ENCODE results near the gene RPS18. TPM values are rescaled to one million over a fixed set of nuclear protein-coding genes. Genes with fewer than 3 reads are reported as not detected.

RPS18 gene
- polyA plus RNA-seq, 2 donors: 7,154 to 7,464 TPM

DNA sequence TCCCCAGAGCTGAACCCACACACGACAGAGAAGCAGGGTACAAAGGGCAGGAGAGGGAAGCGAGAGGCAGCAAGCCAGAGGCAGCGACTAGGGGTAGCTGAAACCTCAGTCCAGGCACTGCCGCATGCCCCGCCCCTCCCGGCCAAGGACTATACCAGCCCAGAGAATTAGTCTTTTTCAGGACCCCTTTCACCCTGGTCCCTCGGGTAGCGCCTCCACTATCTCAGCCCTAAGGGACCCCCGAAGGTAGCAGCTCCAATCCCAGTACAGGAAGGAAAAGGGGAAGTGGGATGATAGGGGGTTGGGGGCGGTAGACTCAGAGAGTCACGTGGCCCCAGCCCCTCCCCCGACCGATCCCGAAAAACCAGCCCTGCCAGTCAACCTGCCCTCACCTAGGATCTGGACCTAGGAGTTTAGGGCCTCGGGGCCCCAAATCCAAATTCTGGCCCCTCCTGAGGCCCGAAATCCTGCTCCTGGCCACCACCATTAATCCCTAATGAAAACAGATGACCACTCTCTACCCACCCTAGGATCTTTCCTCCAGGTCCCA is 25.6 kb downstream of the RPS18 start:
- peaks cover 10 to 22% of the 10 kb centered on the region in 2 donors for H3K36me3 ChIP-seq (ENCODE audit: control insufficient read depth in 2 of 2, insufficient read depth in 2 of 2, low read length in 1 of 2)
- H3K27ac ChIP-seq (ENCODE audit: low read depth in 2 of 2, low read length in 1 of 2): peak overlapping the region; percentile 99 to 100
- peaks cover 0 to 8% of the 10 kb centered on the region in 2 donors for H3K4me1 ChIP-seq (ENCODE audit: control insufficient read depth in 2 of 2, insufficient read depth in 2 of 2, low read length in 1 of 2)
- no peaks in the 10 kb centered on the region for H3K27me3 ChIP-seq (ENCODE audit: control insufficient read depth in 1 of 2, insufficient read depth in 2 of 2, low read length in 2 of 2)
- peak overlapping the region; percentile 54 to 76 for H3K4me3 ChIP-seq (ENCODE audit: low read depth in 1 of 2, low read length in 2 of 2)
- WGBS, 2 donors: 11 to 12% methylated on average over 15 to 16 of the region's 16 CpGs
- no peaks in the 10 kb centered on the region for H3K9me3 ChIP-seq (ENCODE audit: control insufficient read depth in 2 of 2, insufficient read depth in 1 of 2, low read depth in 1 of 2, low read length in 1 of 2)

DNA sequence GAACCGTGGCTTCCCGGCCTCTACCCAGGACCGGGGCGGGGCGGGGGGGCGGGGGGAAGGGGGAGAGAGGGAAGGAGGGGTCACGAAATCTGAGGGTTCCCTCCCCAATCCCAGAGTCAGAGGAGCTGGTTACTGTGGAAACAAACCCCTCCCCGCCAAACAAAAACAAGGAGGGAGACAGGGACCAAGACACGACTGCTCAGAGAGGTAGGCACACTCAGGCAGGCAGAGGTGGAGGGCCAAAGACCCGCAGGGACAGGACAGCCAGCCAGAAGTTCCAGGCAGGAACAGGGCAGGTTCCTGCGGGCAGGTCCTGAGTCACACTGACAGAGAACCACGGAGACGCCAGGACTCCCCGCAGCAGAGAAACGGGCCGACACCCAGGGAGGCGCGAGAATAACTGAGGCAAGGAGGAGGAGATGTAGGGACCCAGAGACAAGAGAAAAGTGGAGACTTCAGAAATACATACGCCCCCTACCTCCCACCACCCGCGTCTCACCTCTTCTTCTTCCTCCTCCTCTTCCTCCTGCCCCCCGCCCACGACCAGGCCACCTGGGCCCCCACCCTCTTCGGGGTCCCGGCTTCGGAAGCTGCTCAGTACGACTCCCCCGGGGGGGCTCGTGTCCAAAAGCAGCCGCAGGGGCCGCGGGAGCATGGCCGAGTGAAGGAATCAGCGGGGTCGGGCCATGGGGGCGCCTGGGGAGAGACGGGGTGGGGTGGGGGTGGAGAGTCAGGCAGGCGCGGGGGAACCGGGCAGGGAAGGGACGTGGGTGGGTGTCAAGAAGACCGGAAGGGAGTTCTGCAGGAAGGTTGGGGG is 26.3 kb downstream of the RPS18 start:
- Histone ChIP-seq H3K4me3 (ENCODE audit: low read depth in 1 of 2, low read length in 2 of 2) (peak overlapping the region; percentile 76 to 90), H3K27ac (ENCODE audit: low read depth in 2 of 2, low read length in 1 of 2) (peak overlapping the region; percentile 99 to 100), H3K36me3 (ENCODE audit: control insufficient read depth in 2 of 2, insufficient read depth in 2 of 2, low read length in 1 of 2) (peaks cover 9 to 20% of the 10 kb centered on the region in 2 donors), H3K9me3 (ENCODE audit: control insufficient read depth in 2 of 2, insufficient read depth in 1 of 2, low read depth in 1 of 2, low read length in 1 of 2) (no peaks in the 10 kb centered on the region), H3K4me1 (ENCODE audit: control insufficient read depth in 2 of 2, insufficient read depth in 2 of 2, low read length in 1 of 2) (peaks cover 0 to 8% of the 10 kb centered on the region in 2 donors), H3K27me3 (ENCODE audit: control insufficient read depth in 1 of 2, insufficient read depth in 2 of 2, low read length in 2 of 2) (no peaks in the 10 kb centered on the region)
- 0 to 2% methylated on average over 36 to 42 of the region's 42 CpGs for WGBS, 2 donors

DNA sequence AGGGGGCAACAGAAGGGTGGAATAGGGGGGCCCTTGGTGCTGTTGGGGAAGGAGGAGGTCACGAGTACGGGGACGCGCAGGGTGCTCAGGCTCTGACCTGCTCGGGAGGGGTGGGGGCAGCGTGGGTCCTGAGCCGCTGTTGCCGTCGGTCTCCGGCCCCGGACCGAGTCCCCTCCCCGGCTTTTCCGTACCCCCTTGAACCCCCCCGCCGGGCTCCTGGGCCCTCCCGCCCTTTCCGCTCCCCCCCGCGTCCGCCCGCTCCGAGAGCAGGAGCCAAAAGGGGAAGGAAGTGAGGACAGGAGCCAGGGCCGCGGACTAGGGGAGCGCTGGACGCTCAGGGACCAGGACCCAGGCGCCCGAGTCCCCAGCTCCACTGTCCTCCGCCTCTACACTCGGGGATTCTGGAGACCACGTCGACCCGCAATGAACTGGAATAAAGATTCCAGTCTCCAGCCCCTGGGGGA is 26.9 kb downstream of the RPS18 start, which contains the start of gene RGL2:
RGL2 (minus strand) TSS at position 170 of the 464 bp plus-strand sequence. CDS start 332 bp downstream, outside the sequence.
- H3K27me3 ChIP-seq (ENCODE audit: control insufficient read depth in 1 of 2, insufficient read depth in 2 of 2, low read length in 2 of 2): no peaks in the 10 kb centered on the region
- H3K9me3 ChIP-seq (ENCODE audit: control insufficient read depth in 2 of 2, insufficient read depth in 1 of 2, low read depth in 1 of 2, low read length in 1 of 2): no peaks in the 10 kb centered on the region
- peak within 1 kb of the TSS; percentile 99 to 100 for H3K27ac ChIP-seq (ENCODE audit: low read depth in 2 of 2, low read length in 1 of 2)
- peaks cover 0 to 8% of the 10 kb centered on the region in 2 donors for H3K4me1 ChIP-seq (ENCODE audit: control insufficient read depth in 2 of 2, insufficient read depth in 2 of 2, low read length in 1 of 2)
- peaks cover 9 to 16% of the 10 kb centered on the region in 2 donors for H3K36me3 ChIP-seq (ENCODE audit: control insufficient read depth in 2 of 2, insufficient read depth in 2 of 2, low read length in 1 of 2)
- H3K4me3 ChIP-seq (ENCODE audit: low read depth in 1 of 2, low read length in 2 of 2): peak within 1 kb of the TSS; percentile 76 to 90
- WGBS, 2 donors: 1% methylated on average over 13 to 34 of the region's 34 CpGs

DNA sequence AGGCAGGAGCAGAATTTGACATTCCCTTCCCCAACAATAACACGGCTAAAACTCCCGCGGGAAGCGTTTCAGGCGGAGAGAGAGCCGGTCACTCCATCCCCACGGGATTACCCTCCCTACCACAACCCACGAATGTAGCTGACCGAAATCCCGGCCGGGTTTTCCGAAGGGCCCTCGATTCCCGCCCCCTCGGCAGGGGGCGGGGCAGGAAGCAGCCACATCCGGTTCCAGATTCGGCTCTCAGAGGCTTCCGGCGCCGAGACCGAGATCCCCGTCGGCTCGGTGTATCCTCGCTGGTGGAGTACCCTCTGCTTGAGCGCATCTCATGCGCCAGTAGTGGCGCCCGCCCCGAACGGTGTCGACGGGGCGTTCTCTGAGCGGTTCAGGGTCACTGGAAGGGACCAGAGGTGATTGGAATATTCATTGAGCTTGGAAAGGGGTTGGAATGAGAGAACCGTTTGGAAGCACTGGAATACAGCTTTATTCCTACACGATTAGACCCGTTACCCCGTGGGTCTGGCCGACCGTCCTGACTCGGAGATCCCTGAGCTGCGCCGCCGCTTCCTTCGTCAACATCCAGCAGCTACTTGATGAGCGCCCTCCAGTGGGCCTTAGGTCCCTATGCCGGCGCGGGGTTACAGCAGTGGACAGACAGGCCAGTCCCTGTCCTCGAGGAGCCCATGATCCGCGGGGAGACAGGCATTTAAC is 27.5 kb downstream of the RPS18 start:
- peak overlapping the region; percentile 76 to 90 for H3K4me3 ChIP-seq (ENCODE audit: low read depth in 1 of 2, low read length in 2 of 2)
- no peaks in the 10 kb centered on the region for H3K9me3 ChIP-seq (ENCODE audit: control insufficient read depth in 2 of 2, insufficient read depth in 1 of 2, low read depth in 1 of 2, low read length in 1 of 2)
- peak overlapping the region; percentile 99 to 100 for H3K27ac ChIP-seq (ENCODE audit: low read depth in 2 of 2, low read length in 1 of 2)
- no peaks in the 10 kb centered on the region for H3K27me3 ChIP-seq (ENCODE audit: control insufficient read depth in 1 of 2, insufficient read depth in 2 of 2, low read length in 2 of 2)
- H3K36me3 ChIP-seq (ENCODE audit: control insufficient read depth in 2 of 2, insufficient read depth in 2 of 2, low read length in 1 of 2): peaks cover 13 to 22% of the 10 kb centered on the region in 2 donors
- 0% methylated on average over 54 of the region's 54 CpGs for WGBS, 2 donors
- H3K4me1 ChIP-seq (ENCODE audit: control insufficient read depth in 2 of 2, insufficient read depth in 2 of 2, low read length in 1 of 2): peaks cover 0 to 8% of the 10 kb centered on the region in 2 donors

DNA sequence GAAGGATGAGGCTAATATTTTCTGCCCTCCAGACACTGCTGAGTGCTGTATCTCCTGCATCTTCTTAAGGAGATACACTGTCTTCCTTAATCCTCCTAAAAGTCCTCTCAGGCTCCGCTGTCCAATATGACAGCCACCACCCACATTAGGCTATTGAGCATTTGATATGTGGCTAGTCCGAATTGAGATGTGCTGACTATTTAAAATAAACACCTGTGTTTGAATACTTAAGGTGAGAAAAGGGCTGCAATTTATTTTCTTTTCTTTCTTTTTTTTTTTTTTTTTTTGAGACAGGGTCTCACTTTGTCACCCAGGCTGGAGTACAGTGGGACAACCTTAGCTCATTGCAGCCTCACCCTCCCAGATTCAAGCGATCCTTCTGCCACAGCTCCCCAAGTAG is 30.0 kb downstream of the RPS18 start:
- Histone ChIP-seq H3K4me3 (ENCODE audit: low read depth in 1 of 2, low read length in 2 of 2) (no peak overlapping the region), H3K27me3 (ENCODE audit: control insufficient read depth in 1 of 2, insufficient read depth in 2 of 2, low read length in 2 of 2) (no peaks in the 10 kb centered on the region), H3K9me3 (ENCODE audit: control insufficient read depth in 2 of 2, insufficient read depth in 1 of 2, low read depth in 1 of 2, low read length in 1 of 2) (no peaks in the 10 kb centered on the region), H3K27ac (ENCODE audit: low read depth in 2 of 2, low read length in 1 of 2) (no peak overlapping the region), H3K36me3 (ENCODE audit: control insufficient read depth in 2 of 2, insufficient read depth in 2 of 2, low read length in 1 of 2) (peaks cover 7 to 15% of the 10 kb centered on the region in 2 donors), H3K4me1 (ENCODE audit: control insufficient read depth in 2 of 2, insufficient read depth in 2 of 2, low read length in 1 of 2) (peaks cover 0 to 7% of the 10 kb centered on the region in 2 donors)
- 90 to 91% methylated on average over 3 of the region's 3 CpGs for WGBS, 2 donors

DNA sequence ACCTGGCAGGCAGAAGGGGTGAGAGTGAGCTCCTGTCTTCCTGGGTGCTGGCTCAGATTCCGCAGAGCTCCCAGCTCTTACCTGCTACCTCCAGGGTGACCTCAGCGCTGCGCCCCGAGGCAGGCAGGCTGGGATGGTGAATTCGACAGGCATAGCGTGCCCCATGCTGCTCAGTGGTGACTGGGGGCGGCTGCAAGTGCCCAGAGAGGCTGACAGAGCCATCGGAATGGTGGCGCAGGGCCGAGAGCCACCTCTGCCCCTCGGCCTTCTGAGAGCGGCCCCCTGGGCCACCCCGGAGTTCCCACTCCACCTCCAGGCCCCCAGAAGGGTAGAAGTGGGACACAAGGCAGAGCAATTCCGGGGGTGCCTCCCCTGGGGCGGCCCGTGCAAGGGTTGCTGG is 32.3 kb downstream of the RPS18 start:
- Histone ChIP-seq H3K4me1 (ENCODE audit: control insufficient read depth in 2 of 2, insufficient read depth in 2 of 2, low read length in 1 of 2) (no peaks in the 10 kb centered on the region), H3K36me3 (ENCODE audit: control insufficient read depth in 2 of 2, insufficient read depth in 2 of 2, low read length in 1 of 2) (peaks cover 7 to 15% of the 10 kb centered on the region in 2 donors), H3K27ac (ENCODE audit: low read depth in 2 of 2, low read length in 1 of 2) (no peak overlapping the region), H3K9me3 (ENCODE audit: control insufficient read depth in 2 of 2, insufficient read depth in 1 of 2, low read depth in 1 of 2, low read length in 1 of 2) (no peaks in the 10 kb centered on the region), H3K27me3 (ENCODE audit: control insufficient read depth in 1 of 2, insufficient read depth in 2 of 2, low read length in 2 of 2) (no peaks in the 10 kb centered on the region), H3K4me3 (ENCODE audit: low read depth in 1 of 2, low read length in 2 of 2) (no peak overlapping the region)
- WGBS, 2 donors: 83 to 88% methylated on average over 16 of the region's 16 CpGs

DNA sequence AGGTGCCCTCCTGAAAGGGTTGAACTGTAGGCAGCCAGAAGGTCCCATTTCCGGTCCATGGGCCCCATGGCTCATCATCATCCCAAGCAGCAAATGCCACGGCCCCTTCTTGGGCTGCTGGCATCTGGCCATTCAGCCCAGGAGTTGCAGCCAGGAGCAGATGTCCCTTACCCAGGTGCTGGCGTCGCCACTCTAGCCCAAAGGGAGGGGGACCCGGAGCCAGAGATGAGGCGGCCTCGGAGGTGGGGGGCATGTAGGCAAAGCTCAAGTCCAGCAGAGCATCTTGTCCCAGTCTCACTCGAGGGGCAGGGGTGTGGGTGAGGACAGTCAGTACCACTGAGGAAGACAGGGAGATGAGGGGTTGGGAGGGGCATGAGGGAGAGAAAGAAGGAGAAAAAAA is 33.2 kb downstream of the RPS18 start:
- no peak overlapping the region for H3K27ac ChIP-seq (ENCODE audit: low read depth in 2 of 2, low read length in 1 of 2)
- no peaks in the 10 kb centered on the region for H3K9me3 ChIP-seq (ENCODE audit: control insufficient read depth in 2 of 2, insufficient read depth in 1 of 2, low read depth in 1 of 2, low read length in 1 of 2)
- H3K4me1 ChIP-seq (ENCODE audit: control insufficient read depth in 2 of 2, insufficient read depth in 2 of 2, low read length in 1 of 2): no peaks in the 10 kb centered on the region
- 79 to 81% methylated on average over 8 of the region's 8 CpGs for WGBS, 2 donors
- no peaks in the 10 kb centered on the region for H3K27me3 ChIP-seq (ENCODE audit: control insufficient read depth in 1 of 2, insufficient read depth in 2 of 2, low read length in 2 of 2)
- H3K36me3 ChIP-seq (ENCODE audit: control insufficient read depth in 2 of 2, insufficient read depth in 2 of 2, low read length in 1 of 2): peaks cover 7 to 15% of the 10 kb centered on the region in 2 donors
- no peak overlapping the region for H3K4me3 ChIP-seq (ENCODE audit: low read depth in 1 of 2, low read length in 2 of 2)

DNA sequence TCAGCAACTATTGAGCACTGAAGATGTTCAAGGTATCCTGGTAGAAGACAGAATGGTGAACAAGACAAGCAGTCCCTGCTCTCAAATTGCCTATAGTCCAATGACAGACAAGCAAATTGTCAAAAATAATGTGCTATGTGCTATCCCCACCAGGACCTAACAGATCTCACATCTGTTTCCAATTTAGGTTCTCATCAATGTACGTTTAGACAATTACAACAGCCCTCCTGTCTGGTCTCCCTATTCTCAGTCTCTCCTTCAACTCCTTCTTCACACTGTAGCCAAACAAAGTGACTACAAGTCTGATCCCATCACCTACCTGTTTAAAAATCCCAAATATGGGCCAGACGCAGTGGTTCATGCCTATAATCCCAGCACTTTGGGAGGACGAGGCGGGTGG is 34.5 kb downstream of the RPS18 start:
- Histone ChIP-seq H3K9me3 (ENCODE audit: control insufficient read depth in 2 of 2, insufficient read depth in 1 of 2, low read depth in 1 of 2, low read length in 1 of 2) (no peaks in the 10 kb centered on the region), H3K4me1 (ENCODE audit: control insufficient read depth in 2 of 2, insufficient read depth in 2 of 2, low read length in 1 of 2) (no peaks in the 10 kb centered on the region), H3K4me3 (ENCODE audit: low read depth in 1 of 2, low read length in 2 of 2) (no peak overlapping the region), H3K36me3 (ENCODE audit: control insufficient read depth in 2 of 2, insufficient read depth in 2 of 2, low read length in 1 of 2) (peaks cover 7 to 15% of the 10 kb centered on the region in 2 donors), H3K27ac (ENCODE audit: low read depth in 2 of 2, low read length in 1 of 2) (no peak overlapping the region), H3K27me3 (ENCODE audit: control insufficient read depth in 1 of 2, insufficient read depth in 2 of 2, low read length in 2 of 2) (no peaks in the 10 kb centered on the region)
- 78 to 80% methylated on average over 4 of the region's 4 CpGs for WGBS, 2 donors

DNA sequence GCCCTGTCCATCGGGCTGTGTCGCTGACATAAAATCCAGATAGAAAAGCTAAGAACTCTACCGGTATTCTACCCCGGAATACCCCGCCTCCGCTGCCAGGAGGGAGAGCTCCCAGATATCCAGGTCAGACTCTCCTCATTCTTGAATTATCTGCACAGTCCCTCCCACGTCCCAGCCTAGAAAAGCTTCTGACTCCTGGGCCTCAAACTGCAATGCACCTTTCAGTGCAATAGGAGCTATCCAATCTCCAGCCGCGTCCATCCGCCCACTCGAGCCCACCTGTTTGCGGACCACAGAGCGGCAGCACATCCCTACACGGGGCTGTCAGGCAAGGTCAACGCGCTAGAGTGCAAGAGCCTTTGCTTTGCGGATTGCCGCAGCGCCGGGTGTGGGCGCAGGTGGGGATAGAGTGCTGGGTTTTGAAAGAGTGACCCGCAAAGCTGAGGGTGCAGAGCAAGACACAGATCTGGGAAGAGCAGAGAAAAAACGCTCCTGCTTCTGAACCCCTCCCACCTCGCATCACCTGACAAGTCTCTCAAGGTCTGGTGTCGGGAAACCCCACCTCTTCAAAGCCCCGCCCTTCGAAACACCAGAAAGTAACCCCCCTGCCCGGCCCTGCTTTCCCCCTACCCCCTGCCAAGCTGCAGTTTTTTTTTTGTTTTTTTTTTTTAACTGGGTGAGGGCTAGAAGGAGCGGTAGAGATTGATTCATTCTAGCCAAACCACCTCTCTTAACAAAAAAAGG is 40.7 kb downstream of the RPS18 start:
- H3K4me1 ChIP-seq (ENCODE audit: control insufficient read depth in 2 of 2, insufficient read depth in 2 of 2, low read length in 1 of 2): peaks cover 4 to 18% of the 10 kb centered on the region in 2 donors

More for the DNA sequence above, 40.7 kb downstream of the RPS18 start:
- 5 to 6% methylated on average over 29 of the region's 29 CpGs for WGBS, 2 donors
- Histone ChIP-seq H3K9me3 (ENCODE audit: control insufficient read depth in 2 of 2, insufficient read depth in 1 of 2, low read depth in 1 of 2, low read length in 1 of 2) (no peaks in the 10 kb centered on the region), H3K27me3 (ENCODE audit: control insufficient read depth in 1 of 2, insufficient read depth in 2 of 2, low read length in 2 of 2) (no peaks in the 10 kb centered on the region), H3K27ac (ENCODE audit: low read depth in 2 of 2, low read length in 1 of 2) (peak overlapping the region; percentile 97 to 98), H3K36me3 (ENCODE audit: control insufficient read depth in 2 of 2, insufficient read depth in 2 of 2, low read length in 1 of 2) (no peaks in the 10 kb centered on the region), H3K4me3 (ENCODE audit: low read depth in 1 of 2, low read length in 2 of 2) (peak overlapping the region; percentile 83 to 88)

Measured in esophagus (tissue), 2 donors.